Measurements from ENCODE around the gene GPX4. TPM values are rescaled to one million over a fixed set of nuclear protein-coding genes. Genes with fewer than 3 reads are reported as not detected.
A peak's percentile ranks its signal among the peaks of the same experiment; 100 is the strongest.
"Not testable (repeated sequence)": the region's sequence is repeated elsewhere in the genome, so short reads cannot be mapped to it uniquely, and the experiment has no call there.

Gene GPX4
- total RNA-seq, 8 experiments from 2014 or later: 331 to 509 (median 399) TPM

DNA sequence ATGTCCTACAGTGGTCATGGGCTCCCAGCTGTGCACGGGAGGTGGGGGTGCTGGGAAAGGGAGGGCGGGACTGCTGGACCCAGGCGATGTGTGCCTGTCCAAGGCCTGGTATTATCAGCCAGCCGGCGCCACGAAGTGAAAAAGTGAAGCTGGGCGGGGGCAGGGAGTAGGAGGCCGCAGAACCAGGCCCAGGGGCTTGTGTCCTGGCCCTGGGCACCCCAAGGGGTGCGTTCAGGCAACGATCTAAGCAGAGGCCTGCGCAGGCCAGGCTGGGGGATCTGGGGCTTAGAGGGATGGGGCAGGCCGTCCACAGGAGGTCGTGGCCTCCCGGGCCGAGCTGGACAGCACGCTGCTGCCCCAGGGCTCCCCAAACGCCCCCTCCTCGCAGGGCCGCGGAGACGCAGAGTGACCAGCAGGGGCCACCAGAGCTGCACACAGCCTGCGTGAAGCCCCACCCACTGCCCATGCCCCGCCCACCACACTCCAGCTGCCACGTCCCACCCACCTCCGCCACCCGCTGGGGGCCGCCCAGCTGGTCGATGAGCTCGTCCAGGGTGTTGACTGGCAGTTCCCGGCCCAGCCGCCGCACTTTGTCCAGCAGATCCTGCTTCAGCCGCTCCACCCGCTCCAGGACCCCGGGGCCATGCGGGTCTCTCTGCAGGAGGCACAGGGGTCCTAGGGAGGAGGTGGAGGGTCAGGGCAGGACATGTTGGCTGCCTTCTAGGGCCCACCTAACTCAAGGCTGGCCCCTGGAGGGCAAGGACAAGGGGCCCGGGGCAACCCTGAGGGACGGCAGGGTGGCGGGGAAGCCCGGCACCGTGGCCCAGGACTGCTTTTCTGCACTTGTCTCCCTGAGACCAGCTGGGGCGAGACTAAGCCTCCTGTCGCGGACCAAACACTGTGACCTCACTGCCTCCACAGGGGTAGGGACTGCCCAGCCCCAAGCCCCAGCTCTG lies 9.5 kb downstream of the GPX4 start:
- peak overlapping the region; percentile 67 to 88 for H3K27ac ChIP-seq
- peak overlapping the region in 1 of 5 donors; percentile 4 for H3K4me3 ChIP-seq
- in situ Hi-C loops (cut with MboI; ENCODE audit: low pct_unique_long_range_greater_than_20kb in 2 of 9, low sequenced_read_pairs in 9 of 9, unreplicated experiment in 9 of 9): loop anchor here in 2 of 9 experiments (10.0 kb wide), 2 partner anchors 61 to 71 kb away; partner anchors contain the start of gene SBNO2 (in 1 of the 2)
- ATAC-seq (replicated peaks in 6 of 8): peak; percentile 9 to 87 (median 73)
- WGBS, 10 experiments: 0 to 75% methylated on average over 1 to 6 of the region's 44 CpGs; no CpG with 5 or more reads in 8 of the 10 experiments
- H3K4me1 ChIP-seq (replicated peaks in 1 of 2): peaks cover 28 to 34% of the 10 kb centered on the region in 2 donors

DNA sequence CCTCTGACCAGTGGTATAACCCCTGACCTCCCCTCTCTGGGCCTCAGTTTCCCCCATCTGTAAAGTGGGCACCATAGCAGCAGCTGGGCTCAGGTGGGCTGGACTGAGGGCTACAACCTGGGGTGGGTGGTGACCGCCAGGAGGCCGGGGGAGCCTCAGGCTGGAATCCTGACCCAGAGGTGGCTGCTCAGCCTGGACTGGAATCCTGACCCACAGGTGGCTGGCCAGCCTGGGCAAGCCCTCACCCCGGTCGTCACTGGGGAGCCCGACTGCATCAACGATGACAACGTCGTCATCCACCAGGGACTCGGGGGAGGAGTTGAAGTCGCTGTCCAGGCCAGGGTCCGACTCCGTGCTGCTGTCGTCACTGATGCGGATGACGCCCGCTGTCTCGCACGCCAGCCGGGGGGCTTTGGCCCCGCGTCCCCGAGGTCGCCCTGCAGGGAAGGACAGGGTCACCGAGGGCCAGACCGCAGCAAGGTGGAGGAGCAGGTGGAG lies 10.2 kb downstream of the GPX4 start:
- H3K4me1 ChIP-seq (replicated peaks in 1 of 2): peaks cover 28 to 34% of the 10 kb centered on the region in 2 donors
- H3K27ac ChIP-seq: peak overlapping the region; percentile 67 to 88
- no peak for ATAC-seq (replicated peaks in 6 of 8)
- in situ Hi-C loops (cut with MboI; ENCODE audit: low pct_unique_long_range_greater_than_20kb in 2 of 9, low sequenced_read_pairs in 9 of 9, unreplicated experiment in 9 of 9): loop anchor here in 2 of 9 experiments (10.0 kb wide), 2 partner anchors 61 to 71 kb away; partner anchors contain the start of gene SBNO2 (in 1 of the 2)
- no peak overlapping the region for H3K4me3 ChIP-seq
- WGBS, 10 experiments: 86 to 100% (median 92%) methylated on average over 3 to 5 of the region's 25 CpGs; no CpG with 5 or more reads in 7 of the 10 experiments

GRCh38 chr19:1114728-1115127 lies 10.9 kb downstream of the GPX4 start:
- not testable (repeated sequence) for H3K27ac ChIP-seq; ATAC-seq (replicated peaks in 6 of 8)
- in situ Hi-C loops (cut with MboI; ENCODE audit: low pct_unique_long_range_greater_than_20kb in 2 of 9, low sequenced_read_pairs in 9 of 9, unreplicated experiment in 9 of 9): loop anchor here in 2 of 9 experiments (10.0 kb wide), 2 partner anchors 60 to 70 kb away; partner anchors contain the start of gene SBNO2 (in 1 of the 2)

GRCh38 chr19:1115646-1116420 lies 12.0 kb downstream of the GPX4 start:
- Histone ChIP-seq H3K27ac (no peak overlapping the region), H3K4me3 (no peak overlapping the region), H3K4me1 (replicated peaks in 1 of 2) (peaks cover 27 to 32% of the 10 kb centered on the region in 2 donors)
- no peak for ATAC-seq (replicated peaks in 6 of 8)
- WGBS, 10 experiments: 100% methylated on average over 1 of the region's 35 CpGs; no CpG with 5 or more reads in 9 of the 10 experiments
- in situ Hi-C loops (cut with MboI; ENCODE audit: low pct_unique_long_range_greater_than_20kb in 2 of 9, low sequenced_read_pairs in 9 of 9, unreplicated experiment in 9 of 9): loop anchor here in 2 of 9 experiments (10.0 kb wide), 2 partner anchors 59 to 69 kb away; partner anchors contain the start of gene SBNO2 (in 1 of the 2)

More at GRCh38 chr19:1114728-1115127, 10.9 kb downstream of the GPX4 start:
- H3K4me3 ChIP-seq: not testable (repeated sequence)
- peaks cover 28 to 34% of the 10 kb centered on the region in 2 donors for H3K4me1 ChIP-seq (replicated peaks in 1 of 2)
- WGBS, 10 experiments: 60 to 100% (median 87%) methylated on average over 2 to 5 of the region's 9 CpGs; no CpG with 5 or more reads in 6 of the 10 experiments

DNA sequence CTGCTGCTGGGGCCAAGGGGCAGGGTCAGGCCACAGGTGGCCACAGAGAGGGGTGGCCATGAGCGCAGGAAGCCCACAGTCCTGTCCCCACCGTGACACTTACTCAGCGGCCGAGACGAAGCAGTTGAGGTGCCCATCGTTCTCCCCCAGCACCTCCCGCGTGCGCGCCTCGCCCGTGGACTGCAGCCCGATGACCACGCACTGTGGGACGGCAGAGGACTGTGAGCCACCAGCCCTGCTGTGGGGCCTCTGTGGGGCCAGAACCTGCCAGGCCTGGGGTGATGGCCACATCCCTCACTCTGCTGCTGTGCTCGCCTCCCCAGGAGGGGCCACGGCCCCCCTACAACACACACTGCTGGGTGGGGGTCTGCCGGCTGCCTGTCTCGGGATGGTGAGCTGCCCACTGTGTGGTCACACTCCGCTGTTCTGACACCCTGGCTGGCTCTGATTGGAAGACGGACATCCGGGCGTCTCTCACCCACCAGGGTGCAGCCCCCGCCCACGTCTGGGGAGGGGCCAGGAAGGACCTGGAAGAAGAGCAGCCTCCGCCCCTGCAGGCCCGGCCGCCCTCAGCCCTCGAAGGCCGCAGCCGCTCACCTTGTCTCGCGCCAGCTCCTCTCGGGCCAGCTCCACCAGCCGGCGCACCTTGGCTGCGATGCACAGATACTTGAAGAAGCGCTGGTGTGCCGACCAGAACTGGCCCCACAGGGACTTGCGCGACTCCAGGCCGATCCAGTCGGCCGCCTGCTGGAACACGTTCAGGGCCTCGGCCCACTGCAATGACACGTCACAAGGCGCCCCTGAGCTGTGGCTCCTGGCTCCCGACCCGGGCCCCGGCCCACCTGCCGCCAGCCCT lies 13.2 kb downstream of the GPX4 start:
- H3K27ac ChIP-seq: no peak overlapping the region
- H3K4me1 ChIP-seq (replicated peaks in 1 of 2): peaks cover 17 to 21% of the 10 kb centered on the region in 2 donors
- in situ Hi-C loops (cut with MboI; ENCODE audit: low pct_unique_long_range_greater_than_20kb in 2 of 9, low sequenced_read_pairs in 9 of 9, unreplicated experiment in 9 of 9): loop anchor here in 2 of 9 experiments (10.0 kb wide), 2 partner anchors 58 to 68 kb away; partner anchors contain the start of gene SBNO2 (in 1 of the 2)
- no peak overlapping the region for H3K4me3 ChIP-seq
- WGBS, 10 experiments: 90 to 100% (median 95%) methylated on average over 1 to 13 of the region's 52 CpGs; no CpG with 5 or more reads in 6 of the 10 experiments
- ATAC-seq (replicated peaks in 6 of 8): no peak

GRCh38 chr19:1117654-1118053 lies 13.9 kb downstream of the GPX4 start:
- Histone ChIP-seq H3K27ac (no peak overlapping the region), H3K4me1 (replicated peaks in 1 of 2) (peaks cover 10 to 15% of the 10 kb centered on the region in 2 donors), H3K4me3 (no peak overlapping the region)
- in situ Hi-C loops (cut with MboI; ENCODE audit: low pct_unique_long_range_greater_than_20kb in 2 of 9, low sequenced_read_pairs in 9 of 9, unreplicated experiment in 9 of 9): loop anchor here in 2 of 9 experiments (10.0 kb wide), 2 partner anchors 57 to 67 kb away; partner anchors contain the start of gene SBNO2 (in 1 of the 2)
- no peak for ATAC-seq (replicated peaks in 6 of 8)
- WGBS, 10 experiments: 90 to 100% methylated on average over 1 to 2 of the region's 16 CpGs; no CpG with 5 or more reads in 8 of the 10 experiments

DNA sequence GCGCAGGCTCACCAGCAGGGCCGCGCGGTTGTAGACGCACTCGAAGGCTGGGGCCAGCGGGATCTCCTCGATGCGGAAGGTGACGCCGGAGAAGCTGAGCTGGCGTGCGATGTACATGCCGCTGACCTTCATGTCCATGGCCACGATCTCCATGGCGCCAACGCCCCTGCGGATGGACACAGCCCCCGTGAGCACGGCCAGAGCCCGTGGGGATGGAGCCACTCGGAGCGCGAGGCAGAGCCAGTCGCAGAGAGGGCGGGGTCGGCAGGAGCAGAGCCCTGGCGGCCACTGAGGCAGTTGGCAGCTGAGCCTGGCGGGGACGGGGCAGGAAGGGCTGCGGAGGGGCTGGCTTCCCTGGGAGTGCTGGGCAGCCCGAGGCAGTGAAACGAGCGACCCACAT lies 15.2 kb downstream of the GPX4 start:
- in situ Hi-C loops (cut with MboI; ENCODE audit: low pct_unique_long_range_greater_than_20kb in 2 of 9, low sequenced_read_pairs in 9 of 9, unreplicated experiment in 9 of 9): loop anchor here in 2 of 9 experiments (10.0 kb wide), 2 partner anchors 56 to 66 kb away; partner anchors contain the start of gene SBNO2 (in 1 of the 2)
- WGBS, 10 experiments: 80 to 100% (median 88%) methylated on average over 1 to 23 of the region's 34 CpGs; no CpG with 5 or more reads in 7 of the 10 experiments
- H3K27ac ChIP-seq: no peak overlapping the region
- peak in 1 of 8 experiments; percentile 0 for ATAC-seq (replicated peaks in 6 of 8)
- H3K4me1 ChIP-seq (replicated peaks in 1 of 2): peaks cover 2 to 12% of the 10 kb centered on the region in 2 donors
- no peak overlapping the region for H3K4me3 ChIP-seq

DNA sequence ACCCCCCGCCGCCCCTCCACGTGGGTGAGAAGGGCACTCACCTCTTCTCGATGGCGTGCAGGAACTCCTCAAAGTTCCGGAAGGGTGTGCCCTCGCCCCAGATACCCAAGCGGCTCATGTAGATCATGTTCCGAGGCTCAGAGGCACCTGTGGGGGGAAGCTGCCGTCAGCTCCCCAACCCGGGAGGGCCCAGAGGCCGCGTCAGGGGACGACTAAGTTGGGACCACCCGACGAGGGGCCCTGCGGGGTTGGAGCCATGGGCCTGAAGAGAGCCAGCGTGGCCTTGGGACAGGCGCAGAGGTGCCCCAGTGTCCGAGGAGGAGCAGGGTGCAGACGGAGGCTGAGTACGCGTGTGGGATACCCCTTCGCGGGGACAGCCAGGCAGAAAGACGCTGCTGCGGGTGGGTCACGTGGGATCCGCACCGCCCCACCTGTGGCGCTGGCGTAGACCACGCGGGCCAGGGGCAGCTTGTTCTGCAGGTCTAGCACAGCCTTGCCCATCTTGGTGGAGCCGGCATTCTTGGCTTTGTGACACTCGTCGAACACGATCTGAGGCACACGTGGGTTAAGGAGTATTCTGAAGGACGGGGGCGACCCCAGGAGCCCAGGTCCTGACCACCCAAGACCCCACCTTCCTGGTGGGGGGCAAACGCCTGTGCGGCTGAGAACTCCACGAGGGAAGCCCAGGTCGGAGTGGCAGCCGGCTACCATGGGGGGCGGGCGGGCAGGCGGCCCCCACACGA lies 15.9 kb downstream of the GPX4 start:
- Histone ChIP-seq H3K27ac (no peak overlapping the region), H3K4me1 (replicated peaks in 1 of 2) (peaks cover 2 to 10% of the 10 kb centered on the region in 2 donors), H3K4me3 (no peak overlapping the region)
- in situ Hi-C loops (cut with MboI; ENCODE audit: low pct_unique_long_range_greater_than_20kb in 2 of 9, low sequenced_read_pairs in 9 of 9, unreplicated experiment in 9 of 9): loop anchor here in 2 of 9 experiments (10.0 kb wide), 2 partner anchors 55 to 65 kb away; partner anchors contain the start of gene SBNO2 (in 1 of the 2)
- peak in 1 of 8 experiments; percentile 0 for ATAC-seq (replicated peaks in 6 of 8)
- 90 to 100% (median 95%) methylated on average over 2 to 13 of the region's 50 CpGs; no CpG with 5 or more reads in 5 of the 10 experiments for WGBS, 10 experiments

DNA sequence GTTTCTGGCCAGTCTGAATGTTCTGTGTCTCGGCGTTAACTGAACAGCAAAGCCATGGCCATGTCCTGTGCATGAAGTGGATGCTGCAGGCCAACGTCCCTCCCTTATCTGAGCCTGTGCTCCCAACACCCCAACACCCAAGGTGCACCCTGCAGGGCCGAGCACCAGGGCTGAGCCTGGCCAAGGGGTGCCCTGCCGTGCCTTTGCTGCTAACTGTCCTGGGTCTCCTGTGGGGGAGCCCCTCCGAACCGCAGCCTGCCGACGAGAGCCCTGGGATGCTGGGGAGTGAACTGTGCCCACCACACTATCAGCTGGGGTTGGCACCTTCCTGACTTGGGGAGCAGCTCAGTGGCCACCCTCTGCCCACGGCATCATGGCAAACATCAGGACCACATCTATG lies 17.6 kb downstream of the GPX4 start:
- H3K4me3 ChIP-seq: no peak overlapping the region

DNA sequence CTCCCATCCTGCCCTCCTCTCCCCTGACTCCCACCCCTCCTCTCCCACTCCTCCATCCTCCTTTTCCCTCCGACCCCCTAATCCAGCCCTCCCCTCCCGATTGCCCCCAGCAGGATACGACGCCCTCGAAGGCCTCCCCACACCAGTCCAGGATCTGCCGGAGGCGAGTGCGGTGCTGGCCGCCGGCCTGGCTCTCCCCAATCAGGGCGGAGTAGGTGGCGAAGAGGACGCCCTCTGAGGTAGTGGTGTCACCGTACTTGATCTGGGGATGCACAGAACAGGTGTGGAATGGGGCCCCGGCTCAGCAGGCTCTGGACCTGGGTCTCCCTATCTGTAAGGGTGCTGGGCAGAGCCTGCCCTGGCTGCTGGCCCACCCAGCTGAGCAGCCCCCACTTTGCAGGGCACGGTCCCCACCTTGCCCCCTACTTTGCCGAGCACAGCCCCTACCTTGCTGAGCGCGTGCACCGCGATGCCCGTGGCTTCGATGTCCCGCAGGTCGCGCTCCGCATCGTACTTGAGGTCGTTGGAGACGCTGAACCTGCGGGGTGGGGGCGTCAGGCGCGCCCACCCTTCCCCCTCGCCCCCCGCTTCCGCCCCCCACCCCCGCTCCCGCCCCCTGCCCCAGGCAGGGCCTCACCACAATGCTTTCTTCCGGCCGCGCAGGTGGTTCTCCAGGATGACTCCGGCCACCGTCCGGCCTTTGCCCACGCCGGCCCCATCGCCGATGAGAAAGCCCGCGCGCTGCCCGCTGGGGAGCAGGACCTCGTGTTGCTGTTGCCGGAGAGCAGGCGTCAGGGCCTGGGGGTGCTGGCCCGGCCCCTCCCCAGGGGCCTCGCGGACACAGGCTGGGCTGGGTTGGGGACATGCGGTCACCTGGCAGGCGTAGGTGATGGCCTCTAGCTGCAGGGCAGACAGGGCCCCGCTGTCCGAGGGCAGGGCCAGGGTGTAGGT lies 18.5 kb downstream of the GPX4 start:
- peaks cover 2 to 10% of the 10 kb centered on the region in 2 donors for H3K4me1 ChIP-seq (replicated peaks in 1 of 2)
- ATAC-seq (replicated peaks in 6 of 8): no peak
- no peak overlapping the region for H3K4me3 ChIP-seq
- 96% methylated on average over 8 of the region's 63 CpGs; no CpG with 5 or more reads in 9 of the 10 experiments for whole genome bisulfite sequencing, 10 experiments
- in situ Hi-C loops (cut with MboI; ENCODE audit: low pct_unique_long_range_greater_than_20kb in 2 of 9, low sequenced_read_pairs in 9 of 9, unreplicated experiment in 9 of 9): no loop called here
- no peak overlapping the region for H3K27ac ChIP-seq

More for the DNA sequence above, 17.6 kb downstream of the GPX4 start:
- ATAC-seq (replicated peaks in 6 of 8): no peak
- in situ Hi-C loops (cut with MboI; ENCODE audit: low pct_unique_long_range_greater_than_20kb in 2 of 9, low sequenced_read_pairs in 9 of 9, unreplicated experiment in 9 of 9): no loop called here
- peaks cover 2 to 10% of the 10 kb centered on the region in 2 donors for H3K4me1 ChIP-seq (replicated peaks in 1 of 2)
- H3K27ac ChIP-seq: no peak overlapping the region
- 93 to 100% (median 100%) methylated on average over 1 to 6 of the region's 10 CpGs; no CpG with 5 or more reads in 4 of the 10 experiments for WGBS, 10 experiments
